Umbilical cord (tissue), 2 donors: Measurements from ENCODE around the gene GOLGA7B. TPM values are rescaled to one million over a fixed set of nuclear protein-coding genes. Genes with fewer than 3 reads are reported as not detected.

Experiments used
- DNase-seq: peaks from one replicate; pipeline ENCODE4 v3.0.0-alpha.2; 2015; ENCODE audit warnings: low spot score
- total RNA-seq: library from RNA; depleted of rRNA; stranded (reverse); fragments of >200 nt; gene quantifications from one replicate; pipeline ENCODE4 v1.2.3, GENCODE V29; 2014; ENCODE audit warnings: low replicate concordance; ENCODE audit not compliant: insufficient read depth

GOLGA7B gene
- total RNA-seq, 1 donor from 2014 or later: 0.96 TPM

DNA sequence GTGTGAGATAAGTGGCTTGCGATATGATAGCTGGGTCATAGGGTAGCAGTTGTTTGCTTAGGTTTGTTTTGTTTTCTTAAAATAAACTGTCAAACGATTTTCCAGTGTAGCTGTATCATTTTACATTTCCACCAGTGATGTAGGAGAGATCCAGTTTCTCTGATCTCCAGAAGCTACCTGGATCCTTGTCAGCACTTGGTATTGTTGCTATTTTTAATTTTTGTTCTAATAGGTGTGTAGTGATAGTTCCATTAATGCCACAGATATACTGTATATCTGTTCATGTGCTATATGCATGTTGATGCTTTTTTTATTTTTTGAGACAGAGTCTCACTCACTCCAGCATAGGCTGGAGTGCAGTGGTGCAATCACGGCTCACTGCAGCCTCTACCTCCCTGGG, 44.4 kb downstream of the GOLGA7B start:
- DNase-seq: no peak

DNA sequence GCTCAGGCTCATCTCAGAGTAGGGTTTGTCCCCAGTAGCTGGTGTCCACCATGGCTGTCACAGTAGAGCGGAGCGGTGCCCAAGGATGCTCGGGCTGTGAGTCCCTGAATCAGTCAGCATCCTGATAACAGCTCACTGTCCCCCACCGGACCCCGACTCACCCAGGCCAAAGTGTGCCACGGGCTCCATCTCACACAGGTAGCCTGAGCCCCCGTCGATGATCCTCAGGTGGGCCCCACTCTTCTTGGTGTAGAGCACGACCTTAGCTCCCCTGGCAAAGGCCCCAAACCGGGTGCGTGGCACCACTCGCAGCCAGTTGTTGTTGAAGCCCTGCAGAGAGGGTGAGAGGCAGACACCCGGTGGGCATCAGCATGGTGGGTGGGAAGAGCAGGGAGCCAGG, 45.4 kb downstream of the GOLGA7B start:
- DNase-seq: no peak

GRCh38 chr10:97895915-97896314, 46.3 kb downstream of the GOLGA7B start:
- DNase-seq: no peak

DNA sequence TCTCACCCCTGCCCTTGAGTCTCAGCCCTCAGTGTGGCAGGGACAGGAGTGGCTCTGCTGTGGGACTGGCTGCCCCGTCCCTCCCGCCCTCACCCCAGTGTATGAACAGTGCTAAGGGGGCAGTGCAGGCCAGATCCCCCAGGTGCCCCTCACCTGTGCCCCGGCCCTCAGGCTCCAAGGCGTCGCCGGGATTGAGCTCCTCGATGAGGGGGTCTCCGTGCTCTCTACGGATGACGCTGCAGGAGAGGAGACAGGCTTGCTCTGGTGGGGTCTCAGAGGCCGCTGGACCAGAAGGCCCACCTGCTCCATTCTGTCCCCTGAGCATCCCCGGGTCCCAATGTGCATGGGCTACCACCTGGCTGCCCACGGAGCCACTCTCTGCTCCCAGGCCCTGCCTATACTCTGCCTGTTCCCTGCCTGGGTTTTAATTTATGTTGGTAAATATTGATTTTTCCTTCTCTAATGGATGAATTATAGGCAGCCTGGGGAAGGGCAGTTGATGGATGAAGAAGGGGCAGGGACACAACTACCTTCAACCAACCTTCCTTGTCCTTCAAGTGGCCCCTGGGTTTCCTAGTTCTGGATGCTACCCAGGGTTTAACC, 47.2 kb downstream of the GOLGA7B start:
- DNase-seq: no peak

DNA sequence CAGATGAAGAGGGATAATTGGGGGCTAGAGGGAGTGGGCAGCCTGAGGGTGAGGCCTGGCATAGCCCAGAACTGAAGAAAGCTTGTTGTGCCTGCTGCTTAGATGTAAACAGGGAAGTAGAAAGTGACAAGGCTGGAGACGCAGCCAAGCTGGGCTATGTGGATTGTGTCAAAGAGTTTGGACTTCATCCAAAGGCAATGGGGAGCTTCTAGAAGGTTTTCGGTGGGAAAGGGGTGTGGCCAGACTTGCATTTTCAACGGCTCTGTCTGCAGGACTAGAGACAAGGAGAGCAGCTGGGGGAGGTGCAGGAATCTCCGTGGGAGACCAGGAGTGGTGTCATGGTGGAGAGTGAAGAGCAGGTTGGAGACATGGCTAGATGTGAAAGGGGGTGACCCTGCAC, 48.8 kb downstream of the GOLGA7B start:
- peak; percentile 21 for DNase-seq

GRCh38 chr10:97901381-97901780, 51.7 kb downstream of the GOLGA7B start:
- DNase-seq: no peak

DNA sequence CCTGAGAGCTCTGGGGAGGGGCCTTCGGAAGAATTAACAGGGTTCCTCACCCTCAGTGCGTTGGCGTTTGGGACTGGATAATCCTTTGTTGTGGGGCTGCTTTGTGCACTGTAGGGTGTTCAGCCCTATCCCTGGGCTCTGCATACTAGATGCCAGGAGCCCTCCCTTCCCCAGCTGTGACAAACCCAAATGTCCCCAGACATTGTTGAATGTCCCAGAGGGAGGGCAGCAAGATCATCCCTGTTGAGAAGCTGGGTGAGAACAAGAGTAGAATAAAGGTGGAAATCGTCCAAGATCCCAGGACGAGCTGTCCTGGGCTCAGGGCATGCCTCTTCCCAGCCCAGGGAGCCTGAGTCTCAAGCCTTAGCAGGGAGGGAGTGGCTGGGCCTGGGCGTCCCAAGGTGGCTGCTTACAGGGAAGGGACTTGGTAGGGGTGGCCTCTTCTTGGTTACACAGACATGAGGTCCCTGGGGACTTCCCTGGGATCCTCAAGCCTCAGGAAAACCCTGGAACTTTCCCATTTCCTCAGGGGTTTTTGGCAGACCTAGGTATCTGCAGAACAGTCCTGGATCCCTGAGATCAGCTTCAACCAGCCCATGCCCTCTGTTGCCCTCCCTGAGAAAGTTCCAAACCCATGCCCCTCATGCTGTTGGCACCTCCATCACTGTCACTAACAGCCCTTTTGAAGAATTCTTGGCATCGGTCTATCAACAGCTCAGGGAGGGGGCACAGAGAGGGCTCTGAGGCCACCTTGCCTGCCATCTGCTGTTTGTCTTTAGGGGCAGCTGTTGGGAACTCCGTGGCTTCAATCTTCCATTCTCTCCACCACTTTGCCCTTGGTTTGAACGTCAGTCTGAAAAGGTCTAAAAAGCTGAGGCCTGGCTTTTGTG, 53.7 kb downstream of the GOLGA7B start:
- no peak for DNase-seq

GRCh38 chr10:97904018-97904381, 54.4 kb downstream of the GOLGA7B start:
- no peak for DNase-seq

DNA sequence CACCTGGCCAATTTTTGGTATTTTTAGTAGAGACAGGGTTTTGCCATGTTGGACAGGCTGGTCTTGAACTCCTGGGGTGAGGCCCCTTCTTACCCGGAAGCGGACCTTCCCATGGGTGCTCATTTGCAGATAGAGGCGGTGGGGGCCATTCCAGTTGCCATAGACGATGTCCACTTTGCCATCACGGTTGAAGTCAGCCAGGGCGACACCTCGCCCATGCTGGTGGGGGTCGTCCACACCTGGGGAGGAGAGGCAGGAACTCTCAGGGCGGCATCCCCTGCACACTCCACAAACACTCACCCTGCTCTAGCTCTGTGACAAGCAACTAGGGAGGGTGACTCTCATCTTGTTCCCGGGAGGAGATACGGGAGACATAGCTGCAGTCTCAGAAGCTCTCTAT, 54.9 kb downstream of the GOLGA7B start:
- DNase-seq: no peak

DNA sequence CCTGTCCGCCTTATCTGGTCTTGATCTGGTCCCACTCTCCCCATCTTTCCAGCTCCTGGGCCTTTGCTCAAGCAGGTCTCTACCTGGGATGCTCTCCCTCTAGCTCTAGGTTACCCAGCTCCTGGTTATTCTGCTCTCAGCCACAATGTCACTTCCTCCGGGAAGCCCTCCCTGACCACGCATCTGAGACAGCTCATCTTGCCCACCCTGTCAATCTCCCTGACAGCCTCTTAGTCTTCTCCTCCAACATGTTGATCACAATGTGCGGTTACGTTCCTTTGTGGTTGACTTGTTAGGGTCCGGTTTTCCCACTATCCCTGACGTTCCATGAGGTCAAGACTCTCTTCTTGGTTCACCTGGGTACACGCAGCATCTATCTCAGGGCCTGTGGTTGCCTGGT, 55.6 kb downstream of the GOLGA7B start:
- no peak for DNase-seq

- no peak for DNase-seq
Observed at GRCh38 chr10:97907211-97907610, 57.6 kb downstream of the GOLGA7B start.

DNA sequence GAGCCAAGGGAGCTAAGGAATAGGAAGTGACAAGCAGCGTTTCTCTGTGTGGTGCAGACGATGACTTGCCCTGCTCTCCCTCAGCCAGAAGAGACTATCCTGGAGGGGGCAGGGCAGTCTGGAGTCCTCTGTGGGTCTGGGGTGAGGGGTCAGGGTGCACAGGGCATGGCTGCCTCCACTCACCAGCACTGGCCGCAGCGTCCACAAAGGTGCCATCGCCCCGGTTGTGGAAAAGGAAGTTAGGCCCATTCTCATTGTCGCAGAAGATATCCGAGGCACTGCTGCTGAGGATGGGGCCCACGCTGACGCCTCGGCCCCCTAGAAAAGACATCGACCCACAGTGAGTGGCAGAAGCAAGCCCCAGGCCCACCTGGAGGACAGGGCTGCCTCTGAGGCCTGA, 58.2 kb downstream of the GOLGA7B start:
- DNase-seq: no peak

DNA sequence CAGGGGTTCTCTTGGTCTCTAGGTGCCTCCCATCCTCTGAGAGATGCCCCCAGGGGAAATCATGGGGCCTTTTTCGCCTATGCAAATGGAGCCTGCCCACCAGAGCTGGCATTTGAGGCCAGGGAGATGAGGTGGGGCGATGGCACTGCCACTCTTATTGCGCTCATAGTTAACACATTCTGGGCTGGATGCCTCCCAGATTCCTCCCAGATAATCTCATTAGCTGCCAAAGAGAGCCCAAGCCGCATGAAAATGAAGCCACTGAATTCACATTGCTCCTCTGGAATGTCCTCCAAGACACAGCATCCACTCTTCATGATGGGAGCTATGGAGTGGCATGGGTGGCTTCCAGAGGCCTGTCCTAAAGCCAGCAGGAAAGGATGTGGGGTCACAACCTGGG, 61.0 kb downstream of the GOLGA7B start:
- DNase-seq: no peak

GRCh38 chr10:97911217-97911616, 61.6 kb downstream of the GOLGA7B start:
- no peak for DNase-seq

GRCh38 chr10:97913193-97913592, 63.5 kb downstream of the GOLGA7B start:
- DNase-seq: peak; percentile 52

DNA sequence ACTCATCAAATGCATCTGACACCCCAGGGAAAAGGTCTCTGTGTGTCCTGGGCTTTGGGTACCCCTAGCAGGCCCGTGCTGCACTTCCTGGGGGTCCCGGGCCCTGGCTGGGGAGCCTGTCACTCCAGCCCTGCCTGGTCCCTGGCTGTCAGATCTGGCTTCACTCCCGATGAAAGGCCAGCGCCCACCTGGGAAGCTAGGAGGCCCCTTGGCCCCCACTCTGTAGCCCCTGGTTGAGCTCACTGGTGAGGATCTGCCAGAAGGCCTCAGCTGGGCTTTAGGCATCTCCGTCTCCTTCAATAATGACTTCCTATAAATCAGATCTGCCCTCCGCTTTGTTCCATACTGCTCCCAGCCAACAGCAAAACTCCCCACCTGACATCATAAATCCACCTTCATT, 64.0 kb downstream of the GOLGA7B start:
- DNase-seq: no peak

DNA sequence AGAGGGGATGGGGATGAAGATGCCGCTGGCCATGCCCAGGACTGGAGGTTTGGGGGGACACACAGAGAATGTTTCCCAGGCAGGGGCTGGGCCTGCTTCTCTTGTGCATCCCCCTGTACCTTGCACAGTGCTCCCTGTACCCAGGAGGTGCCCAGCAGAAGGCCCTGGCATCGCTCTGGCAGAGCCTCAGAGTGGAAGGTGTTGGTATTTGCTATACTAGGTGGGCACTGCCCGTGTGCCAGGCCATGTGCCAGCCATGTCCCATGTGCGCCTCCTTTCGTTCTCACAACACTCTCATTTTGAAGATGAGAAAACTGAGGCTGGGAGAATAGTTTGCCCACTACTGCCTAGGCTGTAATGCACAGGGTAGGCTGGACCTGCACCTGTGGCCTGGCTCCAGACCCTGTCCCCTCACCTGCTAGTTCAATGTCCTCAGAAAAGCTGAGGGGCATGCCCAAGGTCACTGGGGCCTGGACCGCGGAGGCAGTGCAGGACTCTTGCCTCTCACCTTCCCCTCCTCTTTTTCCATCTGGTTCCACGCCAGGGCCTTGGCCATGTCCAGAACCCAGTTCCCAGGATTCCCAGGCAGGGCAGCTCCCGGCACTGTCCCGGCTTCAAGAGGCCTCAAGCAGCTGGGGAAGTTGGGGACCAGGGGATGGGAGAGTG, 64.7 kb downstream of the GOLGA7B start:
- no peak for DNase-seq

GRCh38 chr10:97914837-97915211, 65.2 kb downstream of the GOLGA7B start:
- DNase-seq: peak; percentile 26

GRCh38 chr10:97915346-97916131, 65.9 kb downstream of the GOLGA7B start:
- no peak for DNase-seq

- no peak for DNase-seq
Observed at GRCh38 chr10:97916586-97916985, 66.9 kb downstream of the GOLGA7B start.

GRCh38 chr10:97919012-97919411, 69.4 kb downstream of the GOLGA7B start:
- DNase-seq: no peak

GRCh38 chr10:97920865-97921264, 71.2 kb downstream of the GOLGA7B start:
- no peak for DNase-seq
